Fibroblast of pulmonary artery (primary cell): ENCODE results near the gene PHKA2.
A peak's percentile ranks its signal among the peaks of the same experiment; 100 is the strongest.

ENCODE experiments used
- DNase-seq: peaks from one replicate; pipeline ENCODE4 v3.0.0-alpha.2; 2010; ENCODE audit warnings: low read depth
- H3K4me3 ChIP-seq: replicated peaks from 2 replicates; pipeline ENCODE4 v1.5.1; 2011; ENCODE audit warnings: low read depth, mild to moderate bottlenecking, control low read depth, low read length, moderate library complexity
- CTCF ChIP-seq: IDR thresholded peaks from 2 replicates; pipeline ENCODE4 v1.5.1; 2011; ENCODE audit warnings: mild to moderate bottlenecking, control low read depth, low read length, inconsistent platforms; ENCODE audit errors: missing control alignments

Gene PHKA2

GRCh38 chrX:18962329-18962728 is 21.6 kb downstream of the PHKA2 start:
- no peak for DNase-seq
- H3K4me3 ChIP-seq = no peak overlapping the region
- no peak for TF ChIP-seq CTCF

DNA sequence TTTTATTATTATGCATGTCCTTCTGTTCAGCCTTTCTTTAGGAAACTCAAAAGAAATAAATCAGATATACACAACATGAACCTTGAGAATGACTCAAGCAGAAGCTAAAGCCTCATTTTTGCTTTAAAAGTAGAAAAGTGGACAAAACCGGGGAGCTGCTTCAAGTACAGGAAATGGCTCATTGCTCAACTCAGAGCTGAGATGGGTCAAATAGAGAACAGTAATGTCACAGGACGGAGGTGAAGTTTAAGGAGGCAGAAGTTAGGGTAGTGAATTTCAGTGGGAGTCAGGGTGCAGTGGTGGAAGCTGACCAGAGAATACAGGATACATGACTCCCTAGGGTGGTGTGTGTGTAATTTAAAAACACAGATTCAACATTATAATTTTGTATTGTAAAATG is 22.2 kb downstream of the PHKA2 start:
- TF ChIP-seq CTCF = no peak
- peak; percentile 52 for DNase-seq
- H3K4me3 ChIP-seq = no peak overlapping the region

DNA sequence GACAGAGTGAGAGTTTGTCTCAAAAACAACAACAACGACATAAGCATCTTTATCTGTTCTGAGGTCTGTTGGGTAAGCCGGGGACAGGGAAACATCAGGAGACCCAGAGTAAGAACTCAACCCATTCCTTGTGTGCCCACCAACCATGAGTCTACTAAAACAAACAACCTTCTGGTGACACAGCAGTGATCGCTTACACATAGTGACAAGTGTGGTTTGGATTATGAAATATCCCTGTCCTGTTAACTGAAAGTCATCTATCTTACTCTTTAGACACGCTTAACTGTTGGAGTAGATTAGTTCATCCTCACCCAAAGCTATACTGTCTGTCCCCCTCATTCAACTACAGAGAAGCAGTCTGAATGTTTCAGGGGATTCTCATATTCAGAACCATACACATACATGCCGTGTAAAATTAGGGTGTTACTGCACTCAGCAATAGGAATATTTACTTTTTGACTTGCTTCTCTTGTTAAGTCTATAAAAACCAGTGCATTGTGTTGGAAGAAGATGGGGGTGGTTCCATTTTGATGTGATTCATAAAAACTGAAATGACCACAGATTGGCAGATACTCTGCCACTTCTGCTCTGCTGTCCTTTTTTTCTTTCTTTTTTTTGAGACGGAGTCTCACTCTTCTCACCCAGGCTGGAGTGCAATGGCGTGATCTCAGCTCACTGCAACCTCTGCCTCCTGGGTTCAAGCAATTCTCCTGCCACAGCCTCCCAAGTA is 27.4 kb downstream of the PHKA2 start:
- no peak for DNase-seq
- H3K4me3 ChIP-seq = no peak overlapping the region
- no peak for TF ChIP-seq CTCF

GRCh38 chrX:18955676-18956075 is 28.2 kb downstream of the PHKA2 start:
- DNase-seq = no peak
- no peak for TF ChIP-seq CTCF
- H3K4me3 ChIP-seq = no peak overlapping the region

GRCh38 chrX:18951032-18951431 is 32.9 kb downstream of the PHKA2 start:
- no peak for DNase-seq
- no peak for TF ChIP-seq CTCF
- H3K4me3 ChIP-seq = no peak overlapping the region

DNA sequence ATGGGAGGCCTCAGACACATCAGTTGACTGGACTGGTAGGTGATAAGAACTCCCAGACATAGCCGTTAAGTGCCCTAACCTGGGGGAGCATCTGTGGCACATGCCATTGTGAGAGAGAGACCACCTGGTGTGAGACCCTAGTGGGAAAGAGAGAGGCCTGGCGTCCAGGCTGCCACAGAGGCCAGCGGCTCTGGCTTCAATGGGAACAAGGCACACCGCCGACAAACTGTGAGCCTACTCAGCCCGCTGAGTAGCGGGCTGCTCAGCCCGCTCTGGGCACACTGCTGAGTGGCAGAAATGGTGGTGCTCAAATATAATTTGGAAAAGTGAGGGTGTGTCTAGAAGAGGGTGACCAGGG is 34.0 kb downstream of the PHKA2 start:
- no peak for TF ChIP-seq CTCF
- DNase-seq = no peak
- no peak overlapping the region for H3K4me3 ChIP-seq

DNA sequence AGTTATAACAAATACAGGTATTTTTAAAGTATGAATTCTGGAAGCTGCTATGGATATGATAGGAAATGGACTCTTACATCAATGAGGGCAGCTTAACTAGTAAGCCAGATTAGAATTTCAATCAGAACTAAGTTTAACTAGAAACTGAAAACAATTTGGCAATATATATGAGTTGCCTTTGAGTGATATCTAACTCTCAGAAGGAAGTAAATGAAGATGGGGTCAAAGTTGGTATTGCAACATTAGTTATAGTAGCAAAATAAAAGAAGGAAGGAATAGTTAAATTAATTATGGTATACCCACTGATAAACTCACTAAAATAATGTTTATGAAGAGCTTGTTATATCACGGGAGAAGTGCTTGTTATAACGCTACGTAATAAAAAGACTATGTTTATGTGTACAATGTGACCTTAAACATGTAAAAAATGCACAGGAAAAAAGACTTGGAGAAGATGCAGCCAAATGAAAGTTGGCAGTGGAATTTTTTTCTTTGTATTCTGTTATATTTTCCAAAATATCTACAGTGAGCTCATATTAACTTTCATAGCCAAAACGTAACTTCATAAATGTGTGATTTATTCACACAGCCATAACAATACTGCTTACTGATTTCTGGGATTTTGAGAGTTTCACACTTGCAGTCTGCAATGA is 34.5 kb downstream of the PHKA2 start:
- no peak overlapping the region for H3K4me3 ChIP-seq
- DNase-seq = no peak
- TF ChIP-seq CTCF = no peak
